SK-N-DZ (cell line): ENCODE results near the gene SSR1.
"Not testable (repeated sequence)": the region's sequence is repeated elsewhere in the genome, so short reads cannot be mapped to it uniquely, and the experiment has no call there.

ENCODE experiments used
- DNase-seq: peaks from one replicate; pipeline ENCODE4 v3.0.0-alpha.2; 2015; ENCODE audit warnings: low spot score

The SSR1 gene

GRCh38 chr6:7282097-7282906, 30.7 kb downstream of the SSR1 start:
- DNase-seq = no peak

DNA sequence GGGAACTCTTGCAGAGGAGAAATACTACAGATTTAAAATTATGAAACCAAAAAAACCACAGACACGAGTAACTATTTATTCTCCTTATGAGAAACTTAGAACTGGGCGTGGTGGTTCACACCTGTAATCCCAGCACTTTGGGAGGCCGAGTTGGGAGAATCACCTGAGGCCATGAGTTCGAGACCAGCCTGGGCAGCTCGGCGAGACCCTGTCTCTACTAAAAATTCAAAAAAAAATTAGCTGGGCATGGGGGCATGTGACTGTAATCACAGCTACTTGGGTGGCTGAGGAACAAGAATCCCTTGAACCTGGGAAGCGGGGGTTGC, 36.8 kb downstream of the SSR1 start:
- no peak for DNase-seq

DNA sequence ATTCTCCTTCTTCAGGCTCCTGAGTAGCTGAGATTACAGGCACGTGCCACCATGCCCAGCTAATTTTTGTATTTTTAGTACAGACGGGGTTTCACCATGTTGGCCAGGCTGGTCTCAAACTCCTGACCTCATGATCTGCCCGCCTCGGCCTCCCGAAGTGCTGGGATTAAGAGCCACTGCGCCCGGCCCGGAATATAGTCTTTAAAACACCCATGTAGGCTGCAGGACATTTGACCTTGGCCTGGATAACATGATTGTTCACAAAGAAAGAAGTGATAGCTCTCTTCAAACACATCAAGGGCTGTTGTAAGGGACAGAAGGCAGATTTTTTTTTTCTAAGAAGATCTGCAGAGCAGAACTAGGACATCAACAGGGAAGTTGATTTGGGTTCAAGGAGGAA, 38.5 kb downstream of the SSR1 start:
- DNase-seq = not testable (repeated sequence)

GRCh38 chr6:7273709-7274108, 39.3 kb downstream of the SSR1 start:
- DNase-seq = no peak

GRCh38 chr6:7271205-7271534, 41.8 kb downstream of the SSR1 start:
- DNase-seq = no peak

GRCh38 chr6:7270320-7271204, 42.4 kb downstream of the SSR1 start:
- DNase-seq = no peak

- no peak for DNase-seq
Observed at GRCh38 chr6:7269816-7270215, 43.2 kb downstream of the SSR1 start.

DNA sequence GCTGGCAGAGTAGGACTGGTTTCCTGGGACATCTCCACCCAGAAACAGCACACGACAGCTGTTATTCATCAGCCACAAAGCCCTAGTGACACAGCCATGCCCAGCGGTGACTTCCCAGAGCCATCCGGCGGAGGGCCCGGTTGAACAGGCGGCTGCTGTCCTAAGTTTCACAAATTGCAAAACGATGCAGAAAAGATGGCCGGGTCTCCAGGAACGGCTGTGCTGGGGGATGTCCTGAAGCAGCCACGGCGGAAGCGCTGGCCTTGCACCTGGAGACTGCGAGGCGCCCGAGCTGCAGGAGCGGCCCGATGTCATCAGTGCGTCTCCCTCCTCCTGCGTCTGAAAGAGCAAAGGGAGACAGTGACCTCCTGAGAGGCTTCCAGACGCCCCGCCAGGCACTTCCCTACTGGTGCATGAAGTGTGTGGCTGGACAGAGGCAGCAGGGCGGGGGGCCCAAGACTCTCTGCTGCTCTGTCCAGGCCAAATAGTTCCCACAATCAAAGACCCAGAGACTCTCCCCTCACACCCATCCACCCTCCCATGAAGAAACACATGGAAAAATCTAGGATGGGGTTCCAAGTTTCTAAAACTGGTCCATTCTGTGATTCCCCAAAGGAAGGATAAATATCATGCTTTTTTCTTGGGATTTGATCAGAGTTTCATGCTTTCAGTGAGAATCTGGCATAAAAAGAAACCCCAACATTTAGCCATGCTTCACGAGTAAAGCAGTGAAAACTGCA, 44.0 kb downstream of the SSR1 start:
- peak; percentile 46 for DNase-seq

- no peak for DNase-seq
Observed at GRCh38 chr6:7268362-7268761, 44.6 kb downstream of the SSR1 start.

- no peak for DNase-seq
Observed at GRCh38 chr6:7267466-7268091, 45.4 kb downstream of the SSR1 start.

- DNase-seq = no peak
Observed at GRCh38 chr6:7267071-7267465, 45.9 kb downstream of the SSR1 start.

DNA sequence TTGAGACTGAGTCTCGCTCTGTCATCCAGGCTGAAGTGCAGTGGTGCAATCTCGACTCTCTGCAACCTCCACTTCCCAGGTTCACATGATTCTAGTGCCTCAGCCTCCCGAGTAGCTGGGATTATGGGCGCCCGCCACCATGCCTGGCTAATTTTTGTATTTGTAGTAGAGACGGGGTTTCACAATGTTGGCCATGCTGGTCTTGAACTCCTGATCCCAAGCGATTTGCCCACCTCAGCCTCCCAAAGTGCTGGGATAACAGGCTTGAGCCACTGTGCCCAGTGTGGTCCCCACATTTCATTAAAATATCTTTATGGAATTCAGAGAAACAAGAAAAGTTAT, 47.6 kb downstream of the SSR1 start:
- DNase-seq = not testable (repeated sequence)

- DNase-seq = peak; percentile 55
Observed at GRCh38 chr6:7264686-7265384, 48.2 kb downstream of the SSR1 start.

GRCh38 chr6:7264041-7264440, 49.0 kb downstream of the SSR1 start:
- no peak for DNase-seq

GRCh38 chr6:7263519-7263805, 49.5 kb downstream of the SSR1 start:
- DNase-seq = not testable (repeated sequence)

DNA sequence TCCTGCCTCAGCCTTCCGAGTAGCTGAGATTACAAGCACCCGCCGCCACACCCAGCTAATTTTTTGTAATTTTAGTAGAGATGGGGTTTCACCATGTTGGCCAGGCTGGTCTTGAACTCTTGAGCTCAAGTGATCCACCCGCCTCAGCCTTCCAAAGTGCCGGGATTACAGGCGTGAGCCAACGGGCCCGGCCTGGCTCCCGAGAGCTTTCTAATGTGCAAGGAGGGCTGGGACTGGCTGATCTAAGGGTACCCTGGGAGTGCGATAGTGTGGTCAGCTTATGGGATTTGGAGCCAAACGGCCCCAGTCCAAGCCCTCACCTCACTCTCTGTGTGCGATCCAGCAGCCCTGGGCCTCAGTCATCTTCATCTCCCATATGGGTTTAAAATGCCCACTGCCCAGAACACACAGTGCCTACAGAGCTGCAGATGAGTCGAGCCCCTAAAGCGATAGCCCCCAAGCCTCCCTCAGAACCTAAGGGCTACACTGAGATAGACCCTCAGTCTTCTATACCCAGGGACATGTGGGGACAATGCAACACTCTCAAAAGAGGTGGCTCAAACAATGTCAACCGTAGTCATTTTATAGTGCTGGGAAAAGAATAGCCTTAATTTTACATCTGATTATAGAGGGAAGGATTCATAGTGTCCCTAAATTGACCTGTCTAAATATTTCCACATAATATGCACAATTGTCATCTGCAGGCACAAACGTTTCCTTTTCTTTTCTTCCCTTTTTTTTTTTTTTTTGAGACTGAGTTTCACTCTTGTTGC, 50.1 kb downstream of the SSR1 start:
- DNase-seq = no peak

GRCh38 chr6:7261852-7262461, 51.0 kb downstream of the SSR1 start:
- no peak for DNase-seq

DNA sequence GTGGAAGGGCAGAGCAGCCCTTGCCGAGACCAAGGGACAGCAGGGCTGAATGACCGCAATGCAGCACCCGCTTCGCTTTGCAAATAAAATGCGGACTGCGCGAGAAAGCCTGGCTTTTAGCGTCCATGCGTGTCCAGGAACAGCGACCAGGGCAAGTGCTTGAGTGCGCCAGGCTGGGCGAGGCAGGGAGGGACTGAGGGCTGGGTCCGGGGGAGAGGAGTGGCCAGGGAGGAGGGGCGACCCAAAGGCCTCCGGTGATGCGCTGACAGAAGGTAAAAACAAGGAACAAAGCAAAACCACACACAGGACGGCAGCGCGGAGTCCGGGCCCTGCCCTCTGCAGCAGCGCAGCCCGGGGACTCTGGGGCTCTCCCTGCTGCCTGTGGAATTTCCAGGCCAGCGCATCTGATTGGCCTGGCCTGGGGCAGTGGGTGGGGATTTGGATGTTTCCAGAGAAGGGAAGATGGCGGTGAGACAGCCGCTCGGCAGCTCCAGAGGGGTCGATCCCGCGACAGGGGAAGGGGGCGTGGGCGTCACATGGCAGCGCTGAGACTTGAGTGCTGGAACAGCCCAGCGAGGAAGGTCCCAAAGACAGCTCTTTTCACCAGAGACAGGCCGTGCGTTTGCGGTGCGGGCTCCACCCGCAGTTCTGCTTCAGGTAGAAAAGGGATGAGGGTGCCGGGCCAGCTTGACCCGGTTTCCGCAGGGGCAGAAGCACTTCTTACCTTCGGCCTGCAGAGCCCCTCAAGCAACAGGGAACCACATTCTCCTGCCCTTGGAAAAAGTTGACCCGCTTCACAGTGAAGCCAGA, 51.8 kb downstream of the SSR1 start:
- peak; percentile 86 for DNase-seq

- no peak for DNase-seq
Observed at GRCh38 chr6:7260291-7261031, 52.5 kb downstream of the SSR1 start.
